Heart left ventricle (tissue), 16 donors: ENCODE measurements around the gene B4GALNT2. TPM values are rescaled to one million over a fixed set of nuclear protein-coding genes. Genes with fewer than 3 reads are reported as not detected.

Experiments used
- ATAC-seq, 4 donors: fragments of 200-7000 bp; cut with Tn5 transposase; one replicate each; pipeline ENCODE4 v1.9.1; 2020 to 2022; ENCODE audit warnings: moderate library complexity in 4 of 4, mild to moderate bottlenecking in 3 of 4, moderate number of reproducible peaks in 1 of 4
- DNase-seq, 5 donors: peaks; one replicate each; pipeline ENCODE4 v3.0.0-alpha.2; 2020
- H3K27ac ChIP-seq, 12 donors: fragments of 200-600 bp; sonication (generic) in 4 of 12; one replicate each; pipeline versions ENCODE4 v1.5.0 to v1.8.0; 2016 to 2022; ENCODE audit warnings: mild to moderate bottlenecking in 2 of 12
- H3K27me3 ChIP-seq, 9 donors: fragments of 200-600 bp; sonication (generic) in 2 of 9; one replicate each; pipeline versions ENCODE4 v1.5.1 to v1.8.0; 2016 to 2022; ENCODE audit warnings: mild to moderate bottlenecking in 3 of 9
- H3K36me3 ChIP-seq, 9 donors: fragments of 200-600 bp; sonication (generic) in 2 of 9; one replicate each; pipeline versions ENCODE4 v1.5.0 to v1.8.0; 2018 to 2022; ENCODE audit warnings: mild to moderate bottlenecking in 2 of 9
- H3K4me1 ChIP-seq, 12 donors: fragments of 200-600 bp; sonication (generic) in 4 of 12; one replicate each; pipeline versions ENCODE4 v1.5.0 to v1.8.0; 2016 to 2022; ENCODE audit warnings: mild to moderate bottlenecking in 3 of 12
- H3K4me3 ChIP-seq, 12 donors: fragments of 200-600 bp; sonication (generic) in 4 of 12; one replicate each; pipeline versions ENCODE4 v1.5.0 to v1.8.0; 2017 to 2022; ENCODE audit warnings: mild to moderate bottlenecking in 9 of 12, moderate library complexity in 4 of 12
- H3K9me3 ChIP-seq, 12 donors: fragments of 200-600 bp; sonication (generic) in 4 of 12; one replicate each; pipeline versions ENCODE4 v1.5.0 to v1.8.0; 2016 to 2022; ENCODE audit warnings: mild to moderate bottlenecking in 1 of 12
- POLR2A ChIP-seq, 2 donors: fragments of 450-650 bp; IDR thresholded peaks; one replicate each; pipeline ENCODE4 v1.6.1; 2017; ENCODE audit warnings: antibody characterized with exemption in 2 of 2, mild to moderate bottlenecking in 2 of 2, moderate library complexity in 2 of 2
- WGBS, 4 donors: extraction: QIAGEN DNeasy Blood & Tissue Kit in 2 of 4; methylation state at CpG; one replicate each; pipeline versions ENCODE4 v1.1.5 to v1.1.7; 2013 to 2018; 5-methylcytosine and 5-hydroxymethylcytosine counted together
- intact Hi-C, 10 donors: fragments of 100-400 bp; cut with DNase I; formaldehyde crosslinking; loops; one replicate each; pipeline versions ENCODE4 v1.11.1 to v1.14.2; 2022
- polyA plus RNA-seq, 2 donors: library from polyadenylated mRNA; stranded (reverse); fragments of 200-250 nt; gene quantifications; one replicate each; pipeline ENCODE4 v1.2.3, GENCODE V29; 2013
- total RNA-seq, 9 donors: library from RNA; depleted of rRNA in 2 of 9; stranded (reverse); fragments of >200 nt in 2 of 9; fragmentation: NEBNext Ultra II Directional in 3 of 9; extraction: Animal tissue kit (Norgen Biotek cat#: 25700) in 3 of 9; gene quantifications; one replicate each; pipeline versions ENCODE4 v1.1.0 to v1.2.4, GENCODE V29; 2016 to 2023
- TF ChIP-seq, protein P1 (sequence below), 12 donors: fragments of 200-600 bp; sonication (generic) in 4 of 12; IDR thresholded peaks; one replicate each; pipeline versions ENCODE4 v1.5.0 to v1.8.0; 2018 to 2022; ENCODE audit warnings: antibody characterized with exemption in 12 of 12, mild to moderate bottlenecking in 5 of 12
- donor health status: ischemic (EF 13 %, LVEDD 7.1; RV severe dilation, severe dysfunction).
- donor health status: healthy with polysubstance abuse.
- donor health status: DM: no; HTN: yes; CAD: no.
- donor health status: DM: no; HTN: no; CAD: no.
- donor health status: ischemic (EF 25% LVEDD 6.9; RV normal size, moderate dysfunction).
- donor health status: ischemic (EF 25% LVEDD 5.7; RV mildly dilated, moderate dysfunction).
- donor health status: healthy.
- donor health status: DM: yes; HTN: yes; CAD: no.
- donor health status: ischemic (EF 35%, LVEDD 5.7; RV mildly dilated, moderate dysfunction).
- donor health status: nonischemic (EF 11% LVEDD 7.7; RV severe dilation, severe dysfunction).
- donor health status: DM: yes; HTN: yes; CAD: no.
- donor health status: PGD.
- donor health status: ischemic (EF 29% LVEDD 5.4; RV normal size, mild dysfunction).
- donor health status: nonischemic (EF 23%, LVEDD 6.1; RV moderate dilation, normal function).

B4GALNT2 gene
- total and polyA plus RNA-seq, 11 donors: 0.07 to 0.08 TPM; not detected in 9

DNA sequence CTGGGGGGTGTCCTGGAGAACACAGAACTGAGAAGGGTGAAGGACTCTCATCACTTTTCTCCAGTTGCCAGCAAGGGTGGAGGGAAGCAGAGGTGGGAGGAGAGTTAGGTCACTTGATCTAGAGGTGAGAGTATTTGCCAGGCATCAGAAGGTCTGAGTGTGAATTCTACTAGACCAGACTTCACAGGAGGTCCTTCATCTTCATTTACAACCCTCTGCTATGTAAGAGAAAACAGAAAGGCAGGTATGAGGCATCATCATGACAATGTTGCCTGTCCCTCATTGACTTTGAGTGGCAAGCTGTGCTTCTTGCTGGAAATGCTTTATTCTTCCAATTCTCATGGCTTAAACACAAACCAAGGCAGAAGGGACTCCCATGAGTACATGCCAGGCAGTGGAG lies 45.9 kb upstream of the B4GALNT2 start:
- no peaks in the 10 kb centered on the region for H3K36me3 ChIP-seq
- H3K4me3 ChIP-seq: no peak overlapping the region
- DNase-seq: no peak
- ATAC-seq: no peak
- intact Hi-C loops: no loop called here
- TF ChIP-seq POLR2A (IDR thresholded peaks at IDR 0.05): no peak
- TF ChIP-seq, protein P1, sequence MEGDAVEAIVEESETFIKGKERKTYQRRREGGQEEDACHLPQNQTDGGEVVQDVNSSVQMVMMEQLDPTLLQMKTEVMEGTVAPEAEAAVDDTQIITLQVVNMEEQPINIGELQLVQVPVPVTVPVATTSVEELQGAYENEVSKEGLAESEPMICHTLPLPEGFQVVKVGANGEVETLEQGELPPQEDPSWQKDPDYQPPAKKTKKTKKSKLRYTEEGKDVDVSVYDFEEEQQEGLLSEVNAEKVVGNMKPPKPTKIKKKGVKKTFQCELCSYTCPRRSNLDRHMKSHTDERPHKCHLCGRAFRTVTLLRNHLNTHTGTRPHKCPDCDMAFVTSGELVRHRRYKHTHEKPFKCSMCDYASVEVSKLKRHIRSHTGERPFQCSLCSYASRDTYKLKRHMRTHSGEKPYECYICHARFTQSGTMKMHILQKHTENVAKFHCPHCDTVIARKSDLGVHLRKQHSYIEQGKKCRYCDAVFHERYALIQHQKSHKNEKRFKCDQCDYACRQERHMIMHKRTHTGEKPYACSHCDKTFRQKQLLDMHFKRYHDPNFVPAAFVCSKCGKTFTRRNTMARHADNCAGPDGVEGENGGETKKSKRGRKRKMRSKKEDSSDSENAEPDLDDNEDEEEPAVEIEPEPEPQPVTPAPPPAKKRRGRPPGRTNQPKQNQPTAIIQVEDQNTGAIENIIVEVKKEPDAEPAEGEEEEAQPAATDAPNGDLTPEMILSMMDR (IDR thresholded peaks at IDR 0.05): no peak
- no peaks in the 10 kb centered on the region for H3K4me1 ChIP-seq
- no peaks in the 10 kb centered on the region for H3K9me3 ChIP-seq
- no peak overlapping the region for H3K27ac ChIP-seq
- peaks cover 0 to 43% (median 7%) of the 10 kb centered on the region in 9 donors for H3K27me3 ChIP-seq

DNA sequence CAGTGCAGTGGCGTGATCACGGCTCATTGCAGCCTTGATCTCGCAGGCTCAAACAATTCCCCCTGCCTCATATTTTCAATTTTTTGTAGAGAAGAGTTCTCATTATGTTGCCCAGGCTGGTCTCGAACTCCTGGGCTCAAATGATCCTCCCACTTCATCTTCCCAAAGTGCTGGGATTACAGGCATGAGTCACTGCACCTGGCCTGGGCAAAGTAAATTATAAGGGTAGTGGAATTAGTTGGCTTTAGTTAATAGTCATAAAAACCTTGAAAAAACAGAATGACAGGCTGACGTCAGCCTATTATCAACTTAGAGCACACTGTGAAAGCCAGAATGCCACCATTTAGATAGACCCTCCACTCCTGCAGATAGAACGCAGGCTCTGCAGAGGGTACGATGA lies 43.5 kb upstream of the B4GALNT2 start:
- WGBS, 4 donors: 91 to 92% (median 91%) methylated on average over 7 of the region's 7 CpGs
- DNase-seq (no peak), ATAC-seq (no peak)
- Histone ChIP-seq H3K4me1 (no peaks in the 10 kb centered on the region), H3K27ac (no peak overlapping the region), H3K36me3 (no peaks in the 10 kb centered on the region), H3K9me3 (no peaks in the 10 kb centered on the region), H3K4me3 (no peak overlapping the region), H3K27me3 (peaks cover 0 to 34% (median 6%) of the 10 kb centered on the region in 9 donors)
- TF ChIP-seq, protein P1 (IDR thresholded peaks at IDR 0.05): no peak
- no peak for TF ChIP-seq POLR2A (IDR thresholded peaks at IDR 0.05)
- intact Hi-C loops: no loop called here

DNA sequence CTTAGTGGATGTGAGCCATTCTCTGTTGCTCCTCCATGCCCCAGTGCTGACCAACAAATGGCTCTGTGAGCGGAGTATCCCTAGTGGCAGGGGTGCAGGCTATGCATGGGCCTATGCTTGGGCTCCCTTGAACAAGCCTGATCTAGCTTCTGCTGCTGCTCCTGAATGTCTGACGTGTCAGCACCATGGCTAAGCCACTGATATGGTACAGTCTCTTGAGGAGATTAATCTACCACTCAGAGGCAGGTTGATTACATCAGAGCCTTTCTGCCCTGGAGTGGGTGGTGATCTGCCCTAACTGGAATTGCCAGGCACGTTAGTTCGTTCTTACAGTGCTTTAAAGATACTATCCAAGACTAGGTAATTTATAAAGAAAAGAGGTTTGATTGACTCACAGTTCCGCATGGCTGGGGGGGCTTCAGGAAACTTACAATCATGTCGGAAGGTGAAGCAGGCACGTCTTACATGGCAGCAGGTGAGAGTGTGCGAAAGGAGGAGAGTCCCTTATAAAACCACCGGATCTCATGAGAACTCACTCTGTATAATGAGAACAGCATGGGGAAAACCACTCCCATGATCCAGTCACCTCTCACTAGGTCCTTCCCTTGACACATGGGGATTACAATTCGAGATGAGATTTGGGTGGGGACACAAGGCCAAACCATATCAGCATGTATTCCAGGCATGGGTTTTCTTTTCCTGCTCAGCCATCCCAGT lies 41.5 kb upstream of the B4GALNT2 start:
- intact Hi-C loops: no loop called here
- H3K27me3 ChIP-seq: peaks cover 0 to 29% (median 1%) of the 10 kb centered on the region in 9 donors
- no peak for ATAC-seq

DNA sequence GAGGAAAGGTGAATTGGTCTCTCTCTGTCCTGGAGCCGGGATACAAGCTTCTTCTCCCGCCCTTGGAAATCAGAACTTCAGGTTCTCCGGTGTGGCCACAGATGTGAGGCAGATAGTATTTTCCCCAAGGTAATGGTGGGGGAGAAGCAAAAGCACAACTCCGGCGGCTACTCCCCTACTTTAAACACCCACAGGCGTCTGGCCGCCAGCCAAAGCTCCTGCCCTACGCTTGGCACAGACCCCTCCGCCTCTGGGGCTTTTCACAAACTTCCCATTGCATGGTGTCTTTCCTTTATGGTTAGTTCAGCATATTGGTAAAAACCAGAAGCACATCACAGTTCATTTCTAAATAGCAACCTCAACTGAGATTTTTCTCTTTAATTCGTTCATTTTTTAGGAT lies 39.4 kb upstream of the B4GALNT2 start:
- no peaks in the 10 kb centered on the region for H3K9me3 ChIP-seq
- H3K27ac ChIP-seq: no peak overlapping the region
- intact Hi-C loops: no loop called here
- 62 to 69% (median 67%) methylated on average over 10 of the region's 10 CpGs for WGBS, 4 donors
- no peak for TF ChIP-seq POLR2A (IDR thresholded peaks at IDR 0.05)
- TF ChIP-seq, protein P1 (IDR thresholded peaks at IDR 0.05): no peak
- ATAC-seq (no peak), DNase-seq (no peak)
- peaks cover 0 to 19% (median 0%) of the 10 kb centered on the region in 9 donors for H3K27me3 ChIP-seq
- no peak overlapping the region for H3K4me3 ChIP-seq
- no peaks in the 10 kb centered on the region for H3K36me3 ChIP-seq
- H3K4me1 ChIP-seq: no peaks in the 10 kb centered on the region

More for the DNA sequence above, 41.5 kb upstream of the B4GALNT2 start:
- no peak for TF ChIP-seq POLR2A (IDR thresholded peaks at IDR 0.05)
- TF ChIP-seq, protein P1 (IDR thresholded peaks at IDR 0.05): no peak
- no peak overlapping the region for H3K4me3 ChIP-seq
- no peaks in the 10 kb centered on the region for H3K36me3 ChIP-seq
- no peaks in the 10 kb centered on the region for H3K9me3 ChIP-seq
- no peak for DNase-seq
- H3K27ac ChIP-seq: no peak overlapping the region
- no peaks in the 10 kb centered on the region for H3K4me1 ChIP-seq
- 66 to 72% (median 68%) methylated on average over 10 of the region's 10 CpGs for WGBS, 4 donors
